ENCODE measurements around the gene OSBPL7.

OSBPL7 gene

GRCh38 chr17:47830396-47831002 is 8.9 kb upstream of the OSBPL7 start:
- DNase-seq (ENCODE audit: low read depth in 2 of 2, low spot score in 1 of 2), result no peak

- no peak for DNase-seq (ENCODE audit: low read depth in 2 of 2, low spot score in 1 of 2)
Measured at GRCh38 chr17:47829870-47830269, 8.3 kb upstream of the OSBPL7 start.

- DNase-seq (ENCODE audit: low read depth in 2 of 2, low spot score in 1 of 2), result no peak
Measured at GRCh38 chr17:47823519-47823918, 1.9 kb upstream of the OSBPL7 start.

- no peak for DNase-seq (ENCODE audit: low read depth in 2 of 2, low spot score in 1 of 2)
Measured at GRCh38 chr17:47822785-47823184, 1.2 kb upstream of the OSBPL7 start.

- DNase-seq (ENCODE audit: low read depth in 2 of 2, low spot score in 1 of 2), result no peak
Measured at GRCh38 chr17:47821031-47821423, 567 bp downstream of the OSBPL7 start.

GRCh38 chr17:47820033-47820789 is 1.4 kb downstream of the OSBPL7 start:
- no peak for DNase-seq (ENCODE audit: low read depth in 2 of 2, low spot score in 1 of 2)

- no peak for DNase-seq (ENCODE audit: low read depth in 2 of 2, low spot score in 1 of 2)
Measured at GRCh38 chr17:47819475-47819874, 2.1 kb downstream of the OSBPL7 start.

GRCh38 chr17:47818002-47818695 is 3.4 kb downstream of the OSBPL7 start:
- DNase-seq (ENCODE audit: low read depth in 2 of 2, low spot score in 1 of 2), result no peak

GRCh38 chr17:47816947-47817346 is 4.6 kb downstream of the OSBPL7 start:
- no peak for DNase-seq (ENCODE audit: low read depth in 2 of 2, low spot score in 1 of 2)

- no peak for DNase-seq (ENCODE audit: low read depth in 2 of 2, low spot score in 1 of 2)
Measured at GRCh38 chr17:47816111-47816735, 5.4 kb downstream of the OSBPL7 start.

GRCh38 chr17:47815106-47815918 is 6.3 kb downstream of the OSBPL7 start:
- no peak for DNase-seq (ENCODE audit: low read depth in 2 of 2, low spot score in 1 of 2)

- no peak for DNase-seq (ENCODE audit: low read depth in 2 of 2, low spot score in 1 of 2)
Measured at GRCh38 chr17:47813512-47814031, 8.0 kb downstream of the OSBPL7 start.

- DNase-seq (ENCODE audit: low read depth in 2 of 2, low spot score in 1 of 2), result no peak
Measured at GRCh38 chr17:47813077-47813476, 8.5 kb downstream of the OSBPL7 start.

GRCh38 chr17:47812146-47812920 is 9.3 kb downstream of the OSBPL7 start:
- no peak for DNase-seq (ENCODE audit: low read depth in 2 of 2, low spot score in 1 of 2)

- DNase-seq (ENCODE audit: low read depth in 2 of 2, low spot score in 1 of 2), result no peak
Measured at GRCh38 chr17:47811709-47812108, 9.9 kb downstream of the OSBPL7 start.

- no peak for DNase-seq (ENCODE audit: low read depth in 2 of 2, low spot score in 1 of 2)
Measured at GRCh38 chr17:47810901-47811635, 10.5 kb downstream of the OSBPL7 start.

GRCh38 chr17:47810200-47810821 is 11.3 kb downstream of the OSBPL7 start:
- no peak for DNase-seq (ENCODE audit: low read depth in 2 of 2, low spot score in 1 of 2)

GRCh38 chr17:47808830-47809480 is 12.6 kb downstream of the OSBPL7 start:
- no peak for DNase-seq (ENCODE audit: low read depth in 2 of 2, low spot score in 1 of 2)

Data from stimulated activated CD8-positive, alpha-beta memory T cell treated with anti-CD3 and anti-CD28 coated beads, Interleukin-4, amount 100 ng/mL, for 1 hour (primary cell).